Measurements from ENCODE around the gene RETREG3.

- TF ChIP-seq EZH2 (IDR thresholded peaks at IDR 0.05; ENCODE audit: insufficient read depth, poor library complexity, severe bottlenecking) (no peak), EZH2phosphoT487 (IDR thresholded peaks at IDR 0.05; ENCODE audit: insufficient read depth, low read depth) (no peak)
Observed at GRCh38 chr17:42623271-42623670, 14.1 kb upstream of the RETREG3 start.
